HEK293 (cell line): ENCODE data around the gene ARPC3.

ENCODE experiments used
- GLI4 ChIP-seq: fragments of 450-650 bp; formaldehyde crosslinking; IDR thresholded peaks from 2 replicates; pipeline ENCODE4 v1.5.1; 2016; ENCODE audit warnings: missing biosample characterization, missing genetic modification characterization
- IKZF3 ChIP-seq: fragments of 450-650 bp; IDR thresholded peaks from 2 replicates; pipeline ENCODE4 v1.5.0; 2018; ENCODE audit warnings: missing biosample characterization, mild to moderate bottlenecking, missing genetic modification characterization, moderate library complexity
- OSR2 ChIP-seq: fragments of 450-650 bp; formaldehyde crosslinking; IDR thresholded peaks from 2 replicates; pipeline ENCODE4 v1.5.1; 2016; ENCODE audit warnings: missing biosample characterization, missing genetic modification characterization
- PRDM10 ChIP-seq: fragments of 450-650 bp; formaldehyde crosslinking; IDR thresholded peaks from 2 replicates; pipeline ENCODE4 v1.5.1; 2016; ENCODE audit warnings: missing biosample characterization, missing genetic modification characterization
- REPIN1 ChIP-seq: fragments of 450-650 bp; formaldehyde crosslinking; IDR thresholded peaks from 2 replicates; pipeline ENCODE4 v1.5.1; 2017; ENCODE audit warnings: missing biosample characterization, missing genetic modification characterization, low read depth
- SP7 ChIP-seq: fragments of 450-650 bp; formaldehyde crosslinking; IDR thresholded peaks from 2 replicates; pipeline ENCODE4 v1.5.1; 2016; ENCODE audit warnings: missing biosample characterization, missing genetic modification characterization
- ZBTB17 ChIP-seq: fragments of 450-650 bp; formaldehyde crosslinking; IDR thresholded peaks from 2 replicates; pipeline ENCODE4 v1.5.1; 2016; ENCODE audit warnings: missing biosample characterization, missing genetic modification characterization
- ZBTB21 ChIP-seq: fragments of 450-650 bp; formaldehyde crosslinking; IDR thresholded peaks from 2 replicates; pipeline ENCODE4 v1.5.1; 2017; ENCODE audit warnings: missing biosample characterization, missing genetic modification characterization
- ZBTB6 ChIP-seq: fragments of 450-650 bp; formaldehyde crosslinking; IDR thresholded peaks from 2 replicates; pipeline ENCODE4 v1.5.1; 2017; ENCODE audit warnings: missing biosample characterization, missing genetic modification characterization
- ZBTB7A ChIP-seq: fragments of 450-650 bp; formaldehyde crosslinking; IDR thresholded peaks from 2 replicates; pipeline ENCODE4 v1.5.1; 2016; ENCODE audit warnings: low read depth, missing biosample characterization, missing genetic modification characterization
- ZNF121 ChIP-seq: fragments of 450-650 bp; formaldehyde crosslinking; IDR thresholded peaks from 2 replicates; pipeline ENCODE4 v1.5.1; 2016; ENCODE audit warnings: missing biosample characterization, missing genetic modification characterization
- ZNF169 ChIP-seq: fragments of 450-650 bp; formaldehyde crosslinking; IDR thresholded peaks from 2 replicates; pipeline ENCODE4 v1.5.1; 2016; ENCODE audit warnings: missing biosample characterization, missing genetic modification characterization
- ZNF174 ChIP-seq: fragments of 450-650 bp; formaldehyde crosslinking; IDR thresholded peaks from 2 replicates; pipeline ENCODE4 v1.5.0; 2017; ENCODE audit warnings: missing biosample characterization, mild to moderate bottlenecking, missing genetic modification characterization
- ZNF2 ChIP-seq: fragments of 450-650 bp; formaldehyde crosslinking; IDR thresholded peaks from 2 replicates; pipeline ENCODE4 v1.5.1; 2016; ENCODE audit warnings: missing biosample characterization, missing genetic modification characterization
- ZNF26 ChIP-seq: fragments of 450-650 bp; formaldehyde crosslinking; IDR thresholded peaks from 2 replicates; pipeline ENCODE4 v1.5.1; 2016; ENCODE audit warnings: missing biosample characterization, missing genetic modification characterization
- ZNF37A ChIP-seq: fragments of 450-650 bp; IDR thresholded peaks from 2 replicates; pipeline ENCODE4 v1.5.1; 2018; ENCODE audit warnings: missing biosample characterization, missing genetic modification characterization
- ZNF433 ChIP-seq: fragments of 450-650 bp; formaldehyde crosslinking; IDR thresholded peaks from 2 replicates; pipeline ENCODE4 v1.5.1; 2016; ENCODE audit warnings: missing biosample characterization, missing genetic modification characterization, low read depth
- ZNF488 ChIP-seq: fragments of 450-650 bp; formaldehyde crosslinking; IDR thresholded peaks from 2 replicates; pipeline ENCODE4 v1.5.1; 2016; ENCODE audit warnings: missing biosample characterization, missing genetic modification characterization
- ZNF510 ChIP-seq: fragments of 450-650 bp; formaldehyde crosslinking; IDR thresholded peaks from 2 replicates; pipeline ENCODE4 v1.5.1; 2018; ENCODE audit warnings: mild to moderate bottlenecking, missing genetic modification characterization, missing biosample characterization; ENCODE audit not compliant: insufficient replicate concordance
- ZNF544 ChIP-seq: fragments of 450-650 bp; formaldehyde crosslinking; IDR thresholded peaks from 2 replicates; pipeline ENCODE4 v1.5.0; 2017; ENCODE audit warnings: missing biosample characterization, missing genetic modification characterization
- ZNF571 ChIP-seq: fragments of 450-650 bp; formaldehyde crosslinking; IDR thresholded peaks from 2 replicates; pipeline ENCODE4 v1.5.0; 2017; ENCODE audit warnings: missing biosample characterization, missing genetic modification characterization
- ZNF610 ChIP-seq: fragments of 450-650 bp; formaldehyde crosslinking; IDR thresholded peaks from 2 replicates; pipeline ENCODE4 v1.5.1; 2016; ENCODE audit warnings: missing biosample characterization, missing genetic modification characterization, borderline replicate concordance
- ZNF639 ChIP-seq: fragments of 450-650 bp; formaldehyde crosslinking; IDR thresholded peaks from 2 replicates; pipeline ENCODE4 v1.5.1; 2016; ENCODE audit warnings: missing biosample characterization, missing genetic modification characterization
- ZNF692 ChIP-seq: fragments of 450-650 bp; formaldehyde crosslinking; IDR thresholded peaks from 2 replicates; pipeline ENCODE4 v1.5.1; 2016; ENCODE audit warnings: missing biosample characterization, missing genetic modification characterization
- ZNF747 ChIP-seq: fragments of 450-650 bp; formaldehyde crosslinking; IDR thresholded peaks from 2 replicates; pipeline ENCODE4 v1.5.1; 2016; ENCODE audit warnings: missing biosample characterization, missing genetic modification characterization
- TF ChIP-seq, protein P1 (sequence below): fragments of 450-650 bp; formaldehyde crosslinking; IDR thresholded peaks from 2 replicates; pipeline ENCODE4 v1.5.1; 2017; ENCODE audit warnings: missing biosample characterization, missing genetic modification characterization

The ARPC3 gene

GRCh38 chr12:110498984-110499706 lies 49.0 kb upstream of the ARPC3 start (continued):
- TF ChIP-seq IKZF3 (tag by site-specific recombination) (peak; percentile 60; the same call in 1 of the 2 replicates), ZNF2 (tag by site-specific recombination) (no peak), ZNF26 (tag by site-specific recombination) (no peak), PRDM10 (tag by site-specific recombination) (peak; percentile 68), ZNF639 (tag by site-specific recombination) (no peak), ZBTB6 (tag by site-specific recombination) (peak; percentile 52; the same call in 1 of the 2 replicates), ZNF174 (tag by site-specific recombination) (no peak), ZNF544 (tag by site-specific recombination) (no peak), OSR2 (tag by site-specific recombination) (no peak), ZNF692 (tag by site-specific recombination) (peak; percentile 69; the same call in 1 of the 2 replicates), ZNF169 (tag by site-specific recombination) (no peak), ZBTB7A (no peak), ZNF571 (no peak), ZNF37A (tag by site-specific recombination) (no peak), ZNF488 (tag by site-specific recombination) (no peak), ZBTB21 (tag by site-specific recombination) (no peak), SP7 (0 out of 2 replicates have a peak, but pooled peaks have one; percentile 35), ZNF747 (tag by site-specific recombination) (no peak), GLI4 (tag by site-specific recombination) (no peak), ZNF610 (tag by site-specific recombination) (no peak), ZNF433 (tag by site-specific recombination) (no peak), ZNF121 (tag by site-specific recombination) (no peak), ZBTB17 (tag by site-specific recombination) (peak; percentile 56), REPIN1 (no peak), ZNF510 (tag by site-specific recombination) (no peak)
- TF ChIP-seq, protein P1, sequence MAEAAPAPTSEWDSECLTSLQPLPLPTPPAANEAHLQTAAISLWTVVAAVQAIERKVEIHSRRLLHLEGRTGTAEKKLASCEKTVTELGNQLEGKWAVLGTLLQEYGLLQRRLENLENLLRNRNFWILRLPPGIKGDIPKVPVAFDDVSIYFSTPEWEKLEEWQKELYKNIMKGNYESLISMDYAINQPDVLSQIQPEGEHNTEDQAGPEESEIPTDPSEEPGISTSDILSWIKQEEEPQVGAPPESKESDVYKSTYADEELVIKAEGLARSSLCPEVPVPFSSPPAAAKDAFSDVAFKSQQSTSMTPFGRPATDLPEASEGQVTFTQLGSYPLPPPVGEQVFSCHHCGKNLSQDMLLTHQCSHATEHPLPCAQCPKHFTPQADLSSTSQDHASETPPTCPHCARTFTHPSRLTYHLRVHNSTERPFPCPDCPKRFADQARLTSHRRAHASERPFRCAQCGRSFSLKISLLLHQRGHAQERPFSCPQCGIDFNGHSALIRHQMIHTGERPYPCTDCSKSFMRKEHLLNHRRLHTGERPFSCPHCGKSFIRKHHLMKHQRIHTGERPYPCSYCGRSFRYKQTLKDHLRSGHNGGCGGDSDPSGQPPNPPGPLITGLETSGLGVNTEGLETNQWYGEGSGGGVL: no peak
